GM21825 (cell line): ENCODE results near the gene TBX10.
"Not testable (repeated sequence)": the region's sequence is repeated elsewhere in the genome, so short reads cannot be mapped to it uniquely, and the experiment has no call there.

ENCODE experiments used
- ATAC-seq: cut with Tn5 transposase; IDR thresholded peaks from one replicate; pipeline ENCODE4 v1.9.1; 2021; ENCODE audit warnings: mild to moderate bottlenecking, moderate library complexity; ENCODE audit not compliant: unreplicated experiment

TBX10 gene

GRCh38 chr11:67664696-67665540, 25.4 kb upstream of the TBX10 start:
- no peak for ATAC-seq

- ATAC-seq = no peak
Measured at GRCh38 chr11:67664213-67664585, 24.6 kb upstream of the TBX10 start.

GRCh38 chr11:67663532-67664212, 24.1 kb upstream of the TBX10 start:
- ATAC-seq = no peak

GRCh38 chr11:67662835-67663531, 23.4 kb upstream of the TBX10 start:
- no peak for ATAC-seq

GRCh38 chr11:67662142-67662834, 22.7 kb upstream of the TBX10 start:
- ATAC-seq = no peak

- not testable (repeated sequence) for ATAC-seq
Measured at GRCh38 chr11:67660752-67661151, 21.2 kb upstream of the TBX10 start.

- not testable (repeated sequence) for ATAC-seq
Measured at GRCh38 chr11:67659651-67660165, 20.1 kb upstream of the TBX10 start.

GRCh38 chr11:67657300-67657699, 17.7 kb upstream of the TBX10 start:
- ATAC-seq = no peak

- ATAC-seq = no peak
Measured at GRCh38 chr11:67656278-67656922, 16.8 kb upstream of the TBX10 start.

GRCh38 chr11:67654225-67654624, 14.7 kb upstream of the TBX10 start:
- ATAC-seq = no peak

GRCh38 chr11:67652965-67653845, 13.6 kb upstream of the TBX10 start:
- ATAC-seq = no peak

GRCh38 chr11:67651976-67652781, 12.6 kb upstream of the TBX10 start:
- no peak for ATAC-seq

GRCh38 chr11:67649634-67650510, 10.3 kb upstream of the TBX10 start:
- no peak for ATAC-seq

GRCh38 chr11:67648796-67649613, 9.4 kb upstream of the TBX10 start:
- ATAC-seq = peak; percentile 9

GRCh38 chr11:67648140-67648795, 8.7 kb upstream of the TBX10 start:
- peak; percentile 51 for ATAC-seq

GRCh38 chr11:67647471-67647870, 7.9 kb upstream of the TBX10 start:
- ATAC-seq = no peak
